Keratinocyte (primary cell): ENCODE data around the gene WNT7B.

Experiments
- EZH2 ChIP-seq: IDR thresholded peaks from one replicate; pipeline ENCODE4 v1.6.1; 2012; ENCODE audit warnings: inconsistent platforms, mild to moderate bottlenecking, low read length, moderate library complexity
- TF ChIP-seq, protein P1 (sequence below), 3 experiments: IDR thresholded peaks in 1 of 3; conservative IDR thresholded peaks in 1 of 3; optimal IDR thresholded peaks in 1 of 3; 2 replicates in 2 of 3; 3 replicates in 1 of 3; pipeline versions ENCODE3 to v1.5.1; 2011; ENCODE audit warnings: low read length in 3 of 3, mild to moderate bottlenecking in 3 of 3, moderate library complexity in 2 of 3, control low read depth in 1 of 3, inconsistent platforms in 1 of 3; ENCODE audit not compliant: insufficient read depth in 2 of 3; ENCODE audit errors: extremely low read depth in 1 of 3

- TF ChIP-seq, protein P1, sequence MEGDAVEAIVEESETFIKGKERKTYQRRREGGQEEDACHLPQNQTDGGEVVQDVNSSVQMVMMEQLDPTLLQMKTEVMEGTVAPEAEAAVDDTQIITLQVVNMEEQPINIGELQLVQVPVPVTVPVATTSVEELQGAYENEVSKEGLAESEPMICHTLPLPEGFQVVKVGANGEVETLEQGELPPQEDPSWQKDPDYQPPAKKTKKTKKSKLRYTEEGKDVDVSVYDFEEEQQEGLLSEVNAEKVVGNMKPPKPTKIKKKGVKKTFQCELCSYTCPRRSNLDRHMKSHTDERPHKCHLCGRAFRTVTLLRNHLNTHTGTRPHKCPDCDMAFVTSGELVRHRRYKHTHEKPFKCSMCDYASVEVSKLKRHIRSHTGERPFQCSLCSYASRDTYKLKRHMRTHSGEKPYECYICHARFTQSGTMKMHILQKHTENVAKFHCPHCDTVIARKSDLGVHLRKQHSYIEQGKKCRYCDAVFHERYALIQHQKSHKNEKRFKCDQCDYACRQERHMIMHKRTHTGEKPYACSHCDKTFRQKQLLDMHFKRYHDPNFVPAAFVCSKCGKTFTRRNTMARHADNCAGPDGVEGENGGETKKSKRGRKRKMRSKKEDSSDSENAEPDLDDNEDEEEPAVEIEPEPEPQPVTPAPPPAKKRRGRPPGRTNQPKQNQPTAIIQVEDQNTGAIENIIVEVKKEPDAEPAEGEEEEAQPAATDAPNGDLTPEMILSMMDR (optimal IDR thresholded peaks at IDR 0.05 in 1 of 3, IDR thresholded peaks at IDR 0.05 in 1 of 3, conservative IDR thresholded peaks at IDR 0.05 in 1 of 3; ENCODE audit: extremely low read depth in 1 of 3, insufficient read depth in 2 of 3, low read length in 3 of 3): no peak
- TF ChIP-seq EZH2: peak; percentile 34
Observed at GRCh38 chr22:45977551-45978274, 751 bp upstream of the WNT7B start.
